K562 (cell line): ENCODE results near the gene ABCA7. TPM values are rescaled to one million over a fixed set of nuclear protein-coding genes. Genes with fewer than 3 reads are reported as not detected.
A peak's percentile ranks its signal among the peaks of the same experiment; 100 is the strongest.

Experiments
- ATAC-seq: fragments of 200-7000 bp; cut with Tn5 transposase; 3 replicates; pipeline ENCODE4 v1.9.1; 2020; ENCODE audit warnings: moderate library complexity
- BruUV-seq: library from RNA; stranded (reverse); fragments of 400-500 nt; replicated peaks from 2 replicates; lab custom pipeline; 2021; lab: Mats Ljungman, UMichigan
- CTCF ChIA-PET: fragments of 300-600 bp; formaldehyde crosslinking; extraction: SDS; loops from one replicate; lab custom pipeline; 2021; ENCODE audit warnings: low intra/inter-chr PET ratio; lab: Yijun Ruan, JAX
- POLR2A ChIA-PET: fragments of 300-600, 350-650 bp; sonication (Branson Sonifier 250); formaldehyde crosslinking; extraction: SDS; loops from one replicate; lab custom pipeline; 2021; ENCODE audit warnings: antibody characterized with exemption, inconsistent platforms; lab: Yijun Ruan, JAX
- DNase-seq, 4 experiments: peaks; one replicate each; pipeline versions ENCODE4 v3.0.0 to v3.0.0-alpha.2; 2011 to 2018; ENCODE audit warnings: low spot score in 3 of 4, mixed read lengths in 3 of 4; ENCODE audit errors: extremely low read depth in 1 of 4
- FAIRE-seq: peaks from 2 replicates; lab custom pipeline; 2011; peaks lifted over from hg19 to GRCh38; lab: Jason Lieb, UNC
- H2AFZ ChIP-seq: 2 replicates; pipeline ENCODE4 v1.6.0; 2011; ENCODE audit warnings: low read depth, low read length, control low read depth, inconsistent platforms
- H3K27ac ChIP-seq: fragments of 200-600 bp; 3 replicates; pipeline ENCODE4 v1.8.0; 2011; ENCODE audit warnings: low read depth, mild to moderate bottlenecking, control low read depth, inconsistent platforms, low read length, moderate library complexity, mixed read lengths; ENCODE audit errors: extremely low read depth
- H3K27me3 ChIP-seq, 2 experiments: fragments of 300-600 bp in 1 of 2; 2 replicates in 1 of 2; 3 replicates in 1 of 2; pipeline versions ENCODE4 v1.6.0 to v1.8.0; 2011; ENCODE audit warnings: inconsistent platforms in 2 of 2, low read length in 2 of 2, mild to moderate bottlenecking in 1 of 2, mixed read lengths in 1 of 2, moderate library complexity in 1 of 2; ENCODE audit not compliant: control insufficient read depth in 2 of 2, insufficient read depth in 2 of 2
- H3K36me3 ChIP-seq: fragments of 300-600 bp; 3 replicates; pipeline ENCODE4 v1.8.0; 2011; ENCODE audit warnings: mild to moderate bottlenecking, low read length, inconsistent platforms; ENCODE audit not compliant: control insufficient read depth, insufficient read depth
- H3K4me1 ChIP-seq, 2 experiments: fragments of 200-600 bp in 1 of 2; replicated peaks in 1 of 2; 2 replicates in 1 of 2; 3 replicates in 1 of 2; pipeline versions ENCODE4 v1.5.1 to v1.8.0; 2011; ENCODE audit warnings: inconsistent platforms in 2 of 2, low read length in 2 of 2, mild to moderate bottlenecking in 1 of 2, mixed read lengths in 1 of 2, moderate library complexity in 1 of 2; ENCODE audit not compliant: control insufficient read depth in 2 of 2, insufficient read depth in 2 of 2
- H3K4me2 ChIP-seq: 2 replicates; pipeline ENCODE4 v1.6.1; 2011; ENCODE audit warnings: low read length, control low read depth, inconsistent platforms, mixed read lengths; ENCODE audit not compliant: insufficient read depth
- H3K4me3 ChIP-seq: fragments of 200-600 bp; sonication (generic), shearing (Covaris generic); 2 replicates; pipeline ENCODE4 v1.5.1; 2016; ENCODE audit warnings: control low read depth, inconsistent platforms
- H3K79me2 ChIP-seq: fragments of 200-600 bp; 3 replicates; pipeline ENCODE4 v1.8.0; 2011; ENCODE audit warnings: low read length, inconsistent platforms; ENCODE audit not compliant: control insufficient read depth, insufficient read depth
- H3K9ac ChIP-seq, 2 experiments: 2 replicates each; pipeline versions ENCODE4 v1.6.0 to v1.6.1; 2011; ENCODE audit warnings: low read depth in 2 of 2, low read length in 2 of 2, control low read depth in 1 of 2, inconsistent platforms in 1 of 2, mild to moderate bottlenecking in 1 of 2, mixed read lengths in 1 of 2; ENCODE audit not compliant: insufficient read depth in 1 of 2
- H3K9me1 ChIP-seq: one replicate; pipeline ENCODE4 v1.6.0; 2011; ENCODE audit warnings: inconsistent platforms, mild to moderate bottlenecking, low read length, moderate library complexity; ENCODE audit not compliant: control insufficient read depth, insufficient read depth
- H3K9me3 ChIP-seq: replicated peaks from 2 replicates; pipeline ENCODE4 v1.5.1; 2011; ENCODE audit warnings: low read depth, low read length, inconsistent platforms; ENCODE audit not compliant: control insufficient read depth, insufficient read depth
- H4K20me1 ChIP-seq: replicated peaks from 2 replicates; pipeline ENCODE4 v1.6.1; 2011; ENCODE audit warnings: low read length, inconsistent platforms, mixed read lengths; ENCODE audit not compliant: control insufficient read depth, insufficient read depth
- CHCHD3 ChIP-seq: fragments of 250-450 bp; sonication (Bioruptor Pico); IDR thresholded peaks from 2 replicates; pipeline ENCODE4 v2.1.2; 2022; ENCODE audit warnings: mild to moderate bottlenecking
- FOXJ2 ChIP-seq: fragments of 200-800 bp; sonication (Bioruptor generic); IDR thresholded peaks from 2 replicates; pipeline ENCODE4 v1.6.1; 2016; ENCODE audit warnings: missing genetic modification characterization, missing compliant biosample characterization
- POLR2A ChIP-seq: fragments of 450-650 bp; conservative IDR thresholded peaks from 2 replicates; pipeline ENCODE4 v1.6.1; 2016
- POLR2G ChIP-seq: fragments of 200-400 bp; formaldehyde crosslinking; IDR thresholded peaks from 2 replicates; pipeline ENCODE4 v1.6.1; 2017; ENCODE audit warnings: low read depth, mild to moderate bottlenecking, antibody characterized with exemption, low read length, moderate library complexity
- RBFOX2 ChIP-seq: fragments of 200-400 bp; formaldehyde crosslinking; IDR thresholded peaks from 2 replicates; pipeline ENCODE4 v1.6.1; 2017; ENCODE audit warnings: low read depth, mild to moderate bottlenecking, low read length, moderate library complexity
- RBM22 ChIP-seq: fragments of 200-400 bp; formaldehyde crosslinking; IDR thresholded peaks from 2 replicates; pipeline ENCODE4 v1.6.1; 2018; ENCODE audit warnings: low read length, low read depth; ENCODE audit not compliant: poor library complexity, severe bottlenecking
- SUPT5H ChIP-seq: fragments of 450-650 bp; IDR thresholded peaks from 2 replicates; pipeline ENCODE4 v1.6.1; 2016
- TGIF2 ChIP-seq: sonication (generic); formaldehyde crosslinking; IDR thresholded peaks from 2 replicates; pipeline ENCODE4 v1.8.1; 2022; ENCODE audit warnings: mild to moderate bottlenecking, missing genetic modification reagents, moderate library complexity
- ZBTB43 ChIP-seq: sonication (generic); formaldehyde crosslinking; IDR thresholded peaks from 2 replicates; pipeline ENCODE4 v1.8.0; 2023; ENCODE audit warnings: mild to moderate bottlenecking, missing genetic modification reagents
- ZNF253 ChIP-seq: fragments of 250-450 bp; sonication (Bioruptor Pico); conservative IDR thresholded peaks from 2 replicates; pipeline ENCODE4 v1.6.1; 2021; ENCODE audit warnings: mild to moderate bottlenecking
- ZNF280B ChIP-seq: fragments of 250-450 bp; sonication (Bioruptor Pico); IDR thresholded peaks from 2 replicates; pipeline ENCODE4 v1.5.1; 2021; ENCODE audit warnings: mild to moderate bottlenecking
- WGBS: fragments of 100-300 bp; shearing (Covaris generic); methylation state at CpG from one replicate; pipeline ENCODE4 v1.1.6; 2016; ENCODE audit warnings: low coverage, mixed read lengths; ENCODE audit not compliant: insufficient coverage; ENCODE audit errors: missing lambda C conversion rate; 5-methylcytosine and 5-hydroxymethylcytosine counted together
- in situ Hi-C: fragments of 300-500 bp; cut with MboI; formaldehyde crosslinking; loops from 4 replicates; pipeline ENCODE4 v1.15.0; 2018; ENCODE audit warnings: inconsistent platforms, mixed read lengths
- intact Hi-C: fragments of 100-400 bp; cut with micrococcal nuclease; formaldehyde crosslinking; loops from 2 replicates; pipeline ENCODE4 v1.14.2; 2022
- polyA plus RNA-seq, 8 experiments: library from polyadenylated mRNA; depleted of rRNA in 4 of 8; stranded (reverse) in 5 of 8; unstranded in 3 of 8; fragments of >200 nt; fragmentation: Nextera tagmentation in 2 of 8; fragmentation: Illumina TruSeq in 1 of 8; extraction: Ambion mirVana in 2 of 8; extraction: Trizol in 1 of 8; gene quantifications; 2 replicates each; pipeline versions ENCODE4 v1.2.1 to v1.2.3, GENCODE V29; 2011 to 2014; ENCODE audit warnings: inconsistent platforms in 1 of 8, missing spikeins in 1 of 8
- total RNA-seq, 7 experiments: library from RNA; depleted of rRNA in 6 of 7; stranded (reverse); fragments of >200 nt in 6 of 7; fragmentation: Illumina TruSeq in 2 of 7; extraction: Trizol in 2 of 7; gene quantifications; 2 replicates each; pipeline versions ENCODE4 v1.2.1 to v1.2.3, GENCODE V29; 2011 to 2021; ENCODE audit warnings: low replicate concordance in 1 of 7

The ABCA7 gene
- total and polyA plus RNA-seq, 9 of the 15 experiments (the other 6 are each of a cell fraction or from before 2014, with no cell fraction given), result 2.3 to 96.1 (median 31.2) TPM

GRCh38 chr19:1009981-1010538 lies 29.8 kb upstream of the ABCA7 start:
- in situ Hi-C loops (no loop called here), intact Hi-C loops (no loop called here)
- Histone ChIP-seq H3K9ac (no peak overlapping the region), H3K9me3 (no peaks in the 10 kb centered on the region), H3K27me3 (no peaks in the 10 kb centered on the region), H3K27ac (no peak overlapping the region), H3K4me3 (no peak overlapping the region), H4K20me1 (0 out of 2 replicates have a peak, but pooled peaks cover under 1% of the 10 kb centered on the region), H3K79me2 (peaks cover 20% of the 10 kb centered on the region), H3K4me1 (peaks cover 0 to 78% of the 10 kb centered on the region in 2 experiments; a peak in 2 of 5 replicates), H3K4me2 (no peak overlapping the region), H2AFZ (no peak overlapping the region), H3K36me3 (peaks cover 59% of the 10 kb centered on the region; the same call in 2 of the 3 replicates), H3K9me1 (no peaks in the 10 kb centered on the region)
- BruUV-seq, result TSS peak; percentile 86
- ChIA-PET POLR2A (interaction anchor here (1.7 kb wide), 1 partner anchor 10 kb away, joined by 7 read pairs; no protein-coding TSS in a partner anchor), CTCF (no interaction called here)
- WGBS, result 100% methylated on average over 9 of the region's 29 CpGs
- DNase-seq, result no peak
- ATAC-seq, result peak; percentile 11; the same call in 2 of the 3 replicates
- FAIRE-seq, result no peak
- TF ChIP-seq FOXJ2 (no peak), TGIF2 (no peak), RBFOX2 (peak; percentile 60), ZNF253 (CRISPR knock-in tag) (no peak), ZNF280B (no peak), ZBTB43 (CRISPR knock-in tag) (no peak), POLR2A (peak; percentile 18; the same call in 1 of the 2 replicates), RBM22 (peak; percentile 39), POLR2G (peak; percentile 58; the same call in 1 of the 2 replicates), CHCHD3 (CRISPR knock-in tag) (no peak), SUPT5H (peak; percentile 59; the same call in 1 of the 2 replicates)
